Tibial nerve (tissue), 3 donors: ENCODE results near the gene SLC19A2.

ENCODE experiments used
- POLR2A ChIP-seq, 2 donors: fragments of 450-650 bp; IDR thresholded peaks; one replicate each; pipeline ENCODE4 v1.6.1; 2017; ENCODE audit warnings: antibody characterized with exemption in 2 of 2, mild to moderate bottlenecking in 2 of 2, moderate library complexity in 2 of 2
- TF ChIP-seq, protein P1 (sequence below), 5 experiments: fragments of 200-600 bp in 3 of 5; fragments of 450-650 bp in 2 of 5; sonication (generic) in 3 of 5; IDR thresholded peaks; one replicate each; pipeline ENCODE4 v1.5.1; 2016 to 2019; ENCODE audit warnings: antibody characterized with exemption in 5 of 5, mild to moderate bottlenecking in 3 of 5, moderate library complexity in 2 of 5

GRCh38 chr1:169499807-169500206, 14.1 kb upstream of the SLC19A2 start:
- TF ChIP-seq, protein P1, sequence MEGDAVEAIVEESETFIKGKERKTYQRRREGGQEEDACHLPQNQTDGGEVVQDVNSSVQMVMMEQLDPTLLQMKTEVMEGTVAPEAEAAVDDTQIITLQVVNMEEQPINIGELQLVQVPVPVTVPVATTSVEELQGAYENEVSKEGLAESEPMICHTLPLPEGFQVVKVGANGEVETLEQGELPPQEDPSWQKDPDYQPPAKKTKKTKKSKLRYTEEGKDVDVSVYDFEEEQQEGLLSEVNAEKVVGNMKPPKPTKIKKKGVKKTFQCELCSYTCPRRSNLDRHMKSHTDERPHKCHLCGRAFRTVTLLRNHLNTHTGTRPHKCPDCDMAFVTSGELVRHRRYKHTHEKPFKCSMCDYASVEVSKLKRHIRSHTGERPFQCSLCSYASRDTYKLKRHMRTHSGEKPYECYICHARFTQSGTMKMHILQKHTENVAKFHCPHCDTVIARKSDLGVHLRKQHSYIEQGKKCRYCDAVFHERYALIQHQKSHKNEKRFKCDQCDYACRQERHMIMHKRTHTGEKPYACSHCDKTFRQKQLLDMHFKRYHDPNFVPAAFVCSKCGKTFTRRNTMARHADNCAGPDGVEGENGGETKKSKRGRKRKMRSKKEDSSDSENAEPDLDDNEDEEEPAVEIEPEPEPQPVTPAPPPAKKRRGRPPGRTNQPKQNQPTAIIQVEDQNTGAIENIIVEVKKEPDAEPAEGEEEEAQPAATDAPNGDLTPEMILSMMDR (IDR thresholded peaks at IDR 0.05): no peak
- TF ChIP-seq POLR2A (IDR thresholded peaks at IDR 0.05): no peak
